SKM-1 treated with dmso at 0.1 percent for 144 hours (cell line): Measurements from ENCODE around the gene DYSF.
"Not testable (repeated sequence)": the region's sequence is repeated elsewhere in the genome, so short reads cannot be mapped to it uniquely, and the experiment has no call there.

Source experiments
- DNase-seq: peaks from one replicate; lab custom pipeline; 2025; ENCODE audit not compliant: unreplicated experiment; lab: John Stamatoyannopoulos, UW

DYSF gene

GRCh38 chr2:71469403-71470398 is 16.3 kb downstream of the DYSF start:
- DNase-seq: no peak

- DNase-seq: no peak
Measured at GRCh38 chr2:71471276-71471675, 17.9 kb downstream of the DYSF start.

- DNase-seq: no peak
Measured at GRCh38 chr2:71472019-71472418, 18.7 kb downstream of the DYSF start.

DNA sequence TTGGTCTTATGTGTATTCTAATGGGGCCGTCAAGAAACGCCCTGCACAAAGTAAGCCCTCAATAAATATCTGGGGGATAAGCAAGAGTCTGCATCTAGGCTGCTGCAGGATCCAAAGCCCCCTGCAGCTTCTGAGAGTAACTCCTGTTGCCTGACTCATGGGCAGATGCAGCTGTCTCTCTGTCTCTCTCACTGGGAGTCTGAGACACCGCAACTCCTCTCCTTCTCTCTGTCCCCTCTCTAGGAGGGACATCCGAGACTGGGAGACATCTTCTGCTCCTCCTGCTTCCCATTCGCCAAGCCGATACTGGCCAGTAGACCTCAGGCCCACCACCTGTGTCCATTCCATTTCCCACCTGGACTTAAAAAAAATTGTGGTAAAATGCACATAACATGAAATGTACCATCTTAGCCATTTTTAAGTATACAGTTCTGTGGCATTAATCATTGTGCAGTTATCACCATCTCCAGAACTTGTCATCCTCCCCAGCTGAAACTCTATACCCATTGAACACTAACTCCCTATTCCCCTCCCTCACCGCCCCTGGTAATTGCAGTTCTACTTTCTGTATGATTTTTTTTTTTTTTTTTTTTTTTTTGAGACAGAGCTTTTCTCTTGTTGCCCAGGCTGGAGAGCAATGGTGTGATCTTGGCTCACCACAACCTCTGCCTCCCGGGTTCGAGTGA is 20.1 kb downstream of the DYSF start:
- DNase-seq: no peak

- peak; percentile 44 for DNase-seq
Measured at GRCh38 chr2:71474116-71474743, 20.9 kb downstream of the DYSF start.

GRCh38 chr2:71474744-71475397 is 21.5 kb downstream of the DYSF start:
- DNase-seq: no peak

DNA sequence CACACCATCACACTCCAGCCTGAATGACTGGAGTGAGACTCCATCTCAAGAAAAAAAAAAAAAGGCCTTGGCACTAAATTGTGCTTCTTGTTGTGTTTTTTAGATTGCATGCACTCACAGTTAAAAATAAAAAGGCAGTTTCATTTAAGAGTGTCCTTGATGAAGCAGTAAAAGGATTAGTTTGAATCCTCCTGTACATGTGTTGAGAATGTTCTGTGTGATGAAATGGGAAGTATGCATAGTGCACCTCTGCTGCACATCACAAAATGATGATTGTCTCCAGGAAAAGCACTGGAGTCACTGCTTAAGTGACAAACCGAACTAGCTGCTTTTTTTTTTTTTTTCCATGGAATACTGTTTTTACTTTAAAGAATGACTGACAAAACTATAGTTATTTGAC is 23.1 kb downstream of the DYSF start:
- DNase-seq: no peak

DNA sequence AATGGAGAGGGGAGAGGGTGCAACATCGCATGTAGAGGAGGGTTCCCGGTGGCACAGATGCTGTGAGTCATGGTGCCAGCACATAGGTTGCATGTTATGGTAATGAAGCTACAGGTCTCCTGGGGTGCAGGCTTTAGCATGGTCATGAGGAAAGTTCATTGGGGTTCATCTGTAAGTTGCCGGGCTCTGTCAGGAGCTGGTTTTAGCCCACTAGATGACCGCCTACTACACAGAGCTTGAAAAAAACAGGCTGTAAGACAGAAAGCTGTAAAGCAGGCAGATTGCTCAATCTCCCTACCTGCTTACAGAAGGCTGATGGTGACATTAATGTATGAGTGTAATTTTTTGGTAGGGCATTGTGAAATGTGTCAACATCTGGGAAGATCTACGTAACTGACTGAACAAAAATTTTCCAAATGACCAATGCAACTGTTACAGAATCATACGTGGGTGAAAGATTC is 23.9 kb downstream of the DYSF start:
- DNase-seq: no peak

- no peak for DNase-seq
Measured at GRCh38 chr2:71478806-71479205, 25.4 kb downstream of the DYSF start.

DNA sequence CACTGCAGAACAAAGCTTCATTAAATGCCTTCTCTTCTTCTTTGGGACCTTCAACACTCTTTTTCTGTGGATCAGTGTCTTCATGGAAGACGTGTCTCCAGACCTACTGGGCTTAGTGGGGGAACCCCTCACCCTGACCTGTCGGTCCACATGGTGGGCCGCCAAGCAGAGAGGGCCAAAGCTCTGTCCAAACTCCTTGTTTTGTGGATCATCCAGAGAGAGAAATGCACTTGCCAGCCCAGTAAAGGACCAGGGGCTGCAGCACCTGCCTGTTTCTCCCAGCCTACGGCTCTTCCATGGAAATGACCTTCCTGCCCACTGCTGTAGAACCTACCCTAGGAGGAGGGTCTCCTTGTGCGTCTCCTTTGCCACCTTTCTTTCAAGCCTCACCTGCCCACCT is 25.9 kb downstream of the DYSF start:
- DNase-seq: no peak

GRCh38 chr2:71481111-71481510 is 27.8 kb downstream of the DYSF start:
- DNase-seq: no peak

DNA sequence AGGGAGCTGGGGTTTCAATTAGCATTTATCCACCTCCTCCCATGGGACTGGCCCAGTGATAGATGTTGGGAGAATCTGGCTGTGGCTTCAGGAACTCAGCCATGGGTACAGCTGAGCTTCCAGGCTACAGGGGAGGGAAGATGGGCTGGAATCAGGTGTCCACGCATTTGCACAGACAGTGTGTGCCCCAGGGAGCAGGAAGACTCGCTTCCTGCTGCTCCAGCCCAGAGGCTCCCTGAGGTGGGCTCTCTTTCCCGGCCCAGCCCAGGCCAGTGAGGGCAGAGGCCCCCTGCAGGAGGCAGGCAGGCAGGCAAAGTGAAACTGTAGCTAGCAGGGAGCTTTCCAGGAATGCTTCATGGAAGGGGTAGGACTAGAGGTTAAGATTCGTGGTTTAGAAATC is 28.7 kb downstream of the DYSF start:
- DNase-seq: no peak

DNA sequence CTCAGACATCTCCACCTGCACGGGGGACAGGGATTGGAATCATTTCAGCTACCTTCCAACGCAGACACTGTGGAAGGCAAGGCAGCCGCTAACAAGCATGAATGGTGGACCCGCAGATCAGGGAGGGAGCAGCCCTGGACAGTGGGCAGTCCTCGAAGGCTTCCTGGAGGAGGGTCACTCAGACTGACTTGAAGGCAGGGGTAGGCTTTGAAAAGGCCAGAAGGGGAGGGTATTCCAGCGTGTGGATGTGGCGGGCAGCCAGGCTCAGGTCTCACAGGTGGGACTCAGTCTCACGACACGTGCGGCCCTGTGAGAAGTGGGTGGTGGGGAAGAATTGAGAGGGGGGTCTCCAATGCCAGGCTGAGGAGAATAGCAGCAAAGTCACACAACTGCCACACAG is 29.9 kb downstream of the DYSF start:
- DNase-seq: no peak

DNA sequence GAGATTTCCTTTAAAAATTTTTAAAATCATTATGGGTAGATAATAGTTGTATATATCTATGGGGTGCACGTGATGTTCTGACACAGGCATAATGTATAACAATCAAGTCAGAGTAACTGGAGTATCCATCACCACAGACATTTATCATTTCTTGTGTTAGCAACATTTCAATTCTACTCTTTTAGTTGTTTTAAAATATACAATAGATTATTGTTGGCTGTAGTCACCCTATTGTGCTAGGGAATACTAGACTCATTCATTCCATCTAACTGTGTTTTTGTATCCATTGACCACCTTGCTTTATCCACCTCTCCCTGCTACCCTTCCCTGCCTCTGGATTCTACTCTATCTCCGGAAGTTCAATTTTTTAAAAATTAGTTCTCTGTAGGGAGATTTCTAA is 31.0 kb downstream of the DYSF start:
- no peak for DNase-seq

GRCh38 chr2:71486881-71487640 is 33.7 kb downstream of the DYSF start:
- DNase-seq: no peak

- not testable (repeated sequence) for DNase-seq
Measured at GRCh38 chr2:71491551-71491950, 38.2 kb downstream of the DYSF start.

DNA sequence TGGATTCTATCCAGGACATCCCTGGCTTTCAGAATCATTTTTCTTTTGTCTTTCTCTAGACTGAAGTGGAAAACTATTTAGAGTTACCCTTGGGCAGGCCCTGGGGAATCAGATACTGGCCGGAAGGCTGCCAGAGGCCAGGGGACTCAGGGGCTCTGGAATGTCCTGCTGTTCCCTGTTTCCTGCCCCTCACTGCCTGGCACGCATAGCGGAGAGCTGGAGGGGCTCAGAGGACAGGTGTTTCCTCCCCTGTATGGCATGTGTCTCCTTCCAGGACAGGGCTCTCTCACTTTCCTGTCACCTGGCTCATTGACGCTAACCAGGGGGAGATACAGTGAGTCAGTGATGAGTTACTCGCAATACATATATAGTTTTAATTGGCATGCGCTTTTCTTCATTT is 38.8 kb downstream of the DYSF start:
- DNase-seq: no peak

- no peak for DNase-seq
Measured at GRCh38 chr2:71494091-71494490, 40.7 kb downstream of the DYSF start.

- DNase-seq: no peak
Measured at GRCh38 chr2:71494523-71495155, 41.3 kb downstream of the DYSF start.
